Loucy (cell line): ENCODE data around the gene AIF1L.

Experiments
- H2AFZ ChIP-seq: fragments of 200-600 bp; sonication (generic); 2 replicates; pipeline ENCODE4 v1.6.0; 2016; ENCODE audit warnings: antibody characterized with exemption, mild to moderate bottlenecking, low read length, moderate library complexity
- H3F3A ChIP-seq: fragments of 200-600 bp; 2 replicates; pipeline ENCODE4 v1.6.0; 2016; ENCODE audit warnings: antibody characterized with exemption, low read depth, mild to moderate bottlenecking
- H3K27me3 ChIP-seq: fragments of 200-600 bp; sonication (generic); 2 replicates; pipeline ENCODE4 v1.6.1; 2014; ENCODE audit warnings: low read length, mild to moderate bottlenecking; ENCODE audit not compliant: insufficient read depth, poor library complexity, severe bottlenecking
- H3K36me3 ChIP-seq: fragments of 200-600 bp; sonication (generic); 2 replicates; pipeline ENCODE4 v1.6.1; 2016; ENCODE audit warnings: low read length; ENCODE audit not compliant: insufficient read depth
- H3K4me1 ChIP-seq: fragments of 200-600 bp; sonication (generic); 2 replicates; pipeline ENCODE4 v1.5.1; 2014; ENCODE audit warnings: low read length, mild to moderate bottlenecking; ENCODE audit not compliant: insufficient read depth, poor library complexity, severe bottlenecking
- H3K4me2 ChIP-seq: fragments of 200-600 bp; sonication (generic); 2 replicates; pipeline ENCODE4 v1.6.0; 2014; ENCODE audit warnings: antibody characterized with exemption, low read length, low read depth, mild to moderate bottlenecking; ENCODE audit not compliant: poor library complexity, severe bottlenecking
- H3K4me3 ChIP-seq: fragments of 200-600 bp; sonication (generic); 2 replicates; pipeline ENCODE4 v1.5.1; 2014; ENCODE audit warnings: low read length, mild to moderate bottlenecking, mixed read lengths; ENCODE audit not compliant: poor library complexity, severe bottlenecking
- H3K79me2 ChIP-seq: fragments of 200-600 bp; sonication (generic); 2 replicates; pipeline ENCODE4 v1.6.1; 2014; ENCODE audit warnings: low read length; ENCODE audit not compliant: insufficient read depth
- H3K9ac ChIP-seq: fragments of 200-600 bp; sonication (generic); 2 replicates; pipeline ENCODE4 v1.6.0; 2014; ENCODE audit warnings: mild to moderate bottlenecking, low read depth, low read length, moderate library complexity; ENCODE audit not compliant: poor library complexity, severe bottlenecking
- H3K9me2 ChIP-seq: fragments of 200-600 bp; sonication (generic); replicated peaks from 2 replicates; pipeline ENCODE4 v1.6.1; 2016; ENCODE audit warnings: low read depth, low read length, mixed read lengths
- H3K9me3 ChIP-seq: fragments of 200-600 bp; sonication (generic); 2 replicates; pipeline ENCODE4 v1.6.1; 2014; ENCODE audit warnings: mild to moderate bottlenecking, antibody characterized with exemption, low read length, low read depth; ENCODE audit not compliant: insufficient read depth
- H4K20me1 ChIP-seq: fragments of 200-600 bp; sonication (generic); 2 replicates; pipeline ENCODE4 v1.6.0; 2014; ENCODE audit warnings: antibody characterized with exemption, low read length, mild to moderate bottlenecking; ENCODE audit not compliant: insufficient read depth, poor library complexity, severe bottlenecking
- EZH2phosphoT487 ChIP-seq: fragments of 200-600 bp; IDR thresholded peaks from 2 replicates; pipeline ENCODE4 v1.6.1; 2018; ENCODE audit warnings: antibody characterized with exemption, mild to moderate bottlenecking, moderate library complexity, borderline replicate concordance
- TF ChIP-seq, protein P1 (sequence below): fragments of 200-600 bp; sonication (generic); conservative IDR thresholded peaks from 2 replicates; pipeline ENCODE4 v1.5.1; 2014; ENCODE audit warnings: mild to moderate bottlenecking, antibody characterized with exemption, low read length

The AIF1L gene

GRCh38 chr9:131119600-131119999 lies 23.3 kb downstream of the AIF1L start:
- H3K36me3 ChIP-seq, result no peaks in the 10 kb centered on the region
- 0 out of 2 replicates have a peak, but pooled peaks cover under 1% of the 10 kb centered on the region for H3K79me2 ChIP-seq
- H3K27me3 ChIP-seq, result no peaks in the 10 kb centered on the region
- no peak overlapping the region for H3K4me2 ChIP-seq
- TF ChIP-seq EZH2phosphoT487, result no peak
- TF ChIP-seq, protein P1, sequence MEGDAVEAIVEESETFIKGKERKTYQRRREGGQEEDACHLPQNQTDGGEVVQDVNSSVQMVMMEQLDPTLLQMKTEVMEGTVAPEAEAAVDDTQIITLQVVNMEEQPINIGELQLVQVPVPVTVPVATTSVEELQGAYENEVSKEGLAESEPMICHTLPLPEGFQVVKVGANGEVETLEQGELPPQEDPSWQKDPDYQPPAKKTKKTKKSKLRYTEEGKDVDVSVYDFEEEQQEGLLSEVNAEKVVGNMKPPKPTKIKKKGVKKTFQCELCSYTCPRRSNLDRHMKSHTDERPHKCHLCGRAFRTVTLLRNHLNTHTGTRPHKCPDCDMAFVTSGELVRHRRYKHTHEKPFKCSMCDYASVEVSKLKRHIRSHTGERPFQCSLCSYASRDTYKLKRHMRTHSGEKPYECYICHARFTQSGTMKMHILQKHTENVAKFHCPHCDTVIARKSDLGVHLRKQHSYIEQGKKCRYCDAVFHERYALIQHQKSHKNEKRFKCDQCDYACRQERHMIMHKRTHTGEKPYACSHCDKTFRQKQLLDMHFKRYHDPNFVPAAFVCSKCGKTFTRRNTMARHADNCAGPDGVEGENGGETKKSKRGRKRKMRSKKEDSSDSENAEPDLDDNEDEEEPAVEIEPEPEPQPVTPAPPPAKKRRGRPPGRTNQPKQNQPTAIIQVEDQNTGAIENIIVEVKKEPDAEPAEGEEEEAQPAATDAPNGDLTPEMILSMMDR, result no peak
- H2AFZ ChIP-seq, result no peak overlapping the region
- no peaks in the 10 kb centered on the region for H4K20me1 ChIP-seq
- no peaks in the 10 kb centered on the region for H3K9me3 ChIP-seq
- no peaks in the 10 kb centered on the region for H3K9me2 ChIP-seq
- no peak overlapping the region for H3K4me3 ChIP-seq
- no peaks in the 10 kb centered on the region for H3K4me1 ChIP-seq
- no peak overlapping the region for H3K9ac ChIP-seq
- no peaks in the 10 kb centered on the region for H3F3A ChIP-seq

GRCh38 chr9:131120620-131121228 lies 24.4 kb downstream of the AIF1L start:
- Histone ChIP-seq H4K20me1 (peaks cover 2% of the 10 kb centered on the region), H3K79me2 (peaks cover 8% of the 10 kb centered on the region; the same call in 1 of the 2 replicates), H3K36me3 (no peaks in the 10 kb centered on the region), H3K4me1 (peaks cover 4% of the 10 kb centered on the region), H3K27me3 (no peaks in the 10 kb centered on the region), H2AFZ (no peak overlapping the region), H3F3A (no peaks in the 10 kb centered on the region), H3K9me3 (no peaks in the 10 kb centered on the region), H3K4me3 (no peak overlapping the region), H3K9me2 (no peaks in the 10 kb centered on the region), H3K4me2 (no peak overlapping the region), H3K9ac (no peak overlapping the region)
- TF ChIP-seq, protein P1, result no peak
- TF ChIP-seq EZH2phosphoT487, result no peak

- Histone ChIP-seq H3K4me3 (no peak overlapping the region), H3F3A (no peaks in the 10 kb centered on the region), H3K36me3 (no peaks in the 10 kb centered on the region), H2AFZ (no peak overlapping the region), H4K20me1 (peaks cover 6% of the 10 kb centered on the region), H3K4me2 (no peak overlapping the region), H3K79me2 (peaks cover 14% of the 10 kb centered on the region), H3K9me2 (no peaks in the 10 kb centered on the region), H3K4me1 (peaks cover 4% of the 10 kb centered on the region), H3K9ac (no peak overlapping the region), H3K27me3 (no peaks in the 10 kb centered on the region), H3K9me3 (no peaks in the 10 kb centered on the region)
- no peak for TF ChIP-seq EZH2phosphoT487
- TF ChIP-seq, protein P1, result no peak
Measured at GRCh38 chr9:131121346-131121745, 25.0 kb downstream of the AIF1L start.
